Peyer's patch (tissue), 4 donors: ENCODE results near the gene MYO1H.

Experiments
- CTCF ChIP-seq, 6 experiments: fragments of 450-650 bp in 4 of 6; fragments of 200-600 bp in 2 of 6; sonication (generic) in 1 of 6; IDR thresholded peaks; one replicate each; pipeline ENCODE4 v1.5.1; 2017 to 2019; ENCODE audit warnings: antibody characterized with exemption in 6 of 6, mild to moderate bottlenecking in 3 of 6, moderate library complexity in 1 of 6
- POLR2A ChIP-seq, 2 donors: fragments of 450-650 bp; IDR thresholded peaks; one replicate each; pipeline ENCODE4 v1.5.1; 2017; ENCODE audit warnings: antibody characterized with exemption in 2 of 2, mild to moderate bottlenecking in 2 of 2, moderate library complexity in 2 of 2

- no peak for TF ChIP-seq POLR2A (IDR thresholded peaks at IDR 0.05)
- no peak for TF ChIP-seq CTCF (IDR thresholded peaks at IDR 0.05)
Measured at GRCh38 chr12:109299849-109300248, 47.9 kb upstream of the MYO1H start.
